Activated B cell treated with CpG ODN at 0.5 μM for 24 hours (primary cell): Measurements from ENCODE around the gene THSD7A. TPM values are rescaled to one million over a fixed set of nuclear protein-coding genes. Genes with fewer than 3 reads are reported as not detected.

ENCODE experiments used
- ATAC-seq: fragments of 200-7000 bp; cut with Tn5 transposase; one replicate; pipeline ENCODE4 v1.10.0; 2021; ENCODE audit warnings: low read depth, mild to moderate bottlenecking, moderate library complexity
- CTCF ChIA-PET: fragments of 350-600 bp; sonication (Branson Sonifier 250); formaldehyde crosslinking; loops from one replicate; lab custom pipeline; 2021; ENCODE audit warnings: antibody characterized with exemption; lab: Charles Lee
- POLR2A ChIA-PET: fragments of 350-600 bp; sonication (Branson Sonifier 250); formaldehyde crosslinking; loops from one replicate; lab custom pipeline; 2021; ENCODE audit warnings: antibody characterized with exemption; lab: Charles Lee
- DNase-seq: peaks from one replicate; pipeline ENCODE4 v3.0.0; 2022
- H3K27ac Mint-ChIP-seq: one replicate; pipeline ENCODE4 v1.8.0; 2020; ENCODE audit warnings: mixed read lengths
- H3K27me3 Mint-ChIP-seq: one replicate; pipeline ENCODE4 v1.8.0; 2021; ENCODE audit warnings: mixed read lengths
- H3K36me3 Mint-ChIP-seq: one replicate; pipeline ENCODE4 v1.8.0; 2021; ENCODE audit warnings: low read depth, mixed read lengths
- H3K4me1 Mint-ChIP-seq: one replicate; pipeline ENCODE4 v1.8.0; 2021; ENCODE audit warnings: mixed read lengths
- H3K4me3 Mint-ChIP-seq: one replicate; pipeline ENCODE4 v1.8.0; 2020; ENCODE audit warnings: mild to moderate bottlenecking, mixed read lengths
- H3K9me3 Mint-ChIP-seq: one replicate; pipeline ENCODE4 v1.8.0; 2020; ENCODE audit warnings: mixed read lengths
- intact Hi-C: fragments of 100-400 bp; cut with micrococcal nuclease; formaldehyde crosslinking; loops from one replicate; pipeline ENCODE4 v1.15.1; 2024
- total RNA-seq: library from RNA; stranded (reverse); gene quantifications from 2 replicates; pipeline ENCODE4 v1.2.3, GENCODE V29; 2022
- TF ChIP-seq, protein P1 (sequence below): fragments of 200-600 bp; IDR thresholded peaks from one replicate; pipeline ENCODE4 v1.8.0; 2022; ENCODE audit warnings: antibody characterized with exemption, mild to moderate bottlenecking

Gene THSD7A
- total RNA-seq, 1 donor from 2014 or later: not detected

GRCh38 chr7:11698384-11698871, 133.6 kb downstream of the THSD7A start:
- Mint-ChIP-seq H3K4me3 (no peak overlapping the region), H3K27me3 (no peaks in the 10 kb centered on the region), H3K36me3 (no peaks in the 10 kb centered on the region), H3K4me1 (peaks cover 3% of the 10 kb centered on the region), H3K9me3 (no peaks in the 10 kb centered on the region), H3K27ac (no peak overlapping the region)
- TF ChIP-seq, protein P1, sequence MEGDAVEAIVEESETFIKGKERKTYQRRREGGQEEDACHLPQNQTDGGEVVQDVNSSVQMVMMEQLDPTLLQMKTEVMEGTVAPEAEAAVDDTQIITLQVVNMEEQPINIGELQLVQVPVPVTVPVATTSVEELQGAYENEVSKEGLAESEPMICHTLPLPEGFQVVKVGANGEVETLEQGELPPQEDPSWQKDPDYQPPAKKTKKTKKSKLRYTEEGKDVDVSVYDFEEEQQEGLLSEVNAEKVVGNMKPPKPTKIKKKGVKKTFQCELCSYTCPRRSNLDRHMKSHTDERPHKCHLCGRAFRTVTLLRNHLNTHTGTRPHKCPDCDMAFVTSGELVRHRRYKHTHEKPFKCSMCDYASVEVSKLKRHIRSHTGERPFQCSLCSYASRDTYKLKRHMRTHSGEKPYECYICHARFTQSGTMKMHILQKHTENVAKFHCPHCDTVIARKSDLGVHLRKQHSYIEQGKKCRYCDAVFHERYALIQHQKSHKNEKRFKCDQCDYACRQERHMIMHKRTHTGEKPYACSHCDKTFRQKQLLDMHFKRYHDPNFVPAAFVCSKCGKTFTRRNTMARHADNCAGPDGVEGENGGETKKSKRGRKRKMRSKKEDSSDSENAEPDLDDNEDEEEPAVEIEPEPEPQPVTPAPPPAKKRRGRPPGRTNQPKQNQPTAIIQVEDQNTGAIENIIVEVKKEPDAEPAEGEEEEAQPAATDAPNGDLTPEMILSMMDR: no peak
- intact Hi-C loops: no loop called here
- POLR2A ChIA-PET: no interaction called here
- CTCF ChIA-PET: no interaction called here
- ATAC-seq (no peak), DNase-seq (no peak)

DNA sequence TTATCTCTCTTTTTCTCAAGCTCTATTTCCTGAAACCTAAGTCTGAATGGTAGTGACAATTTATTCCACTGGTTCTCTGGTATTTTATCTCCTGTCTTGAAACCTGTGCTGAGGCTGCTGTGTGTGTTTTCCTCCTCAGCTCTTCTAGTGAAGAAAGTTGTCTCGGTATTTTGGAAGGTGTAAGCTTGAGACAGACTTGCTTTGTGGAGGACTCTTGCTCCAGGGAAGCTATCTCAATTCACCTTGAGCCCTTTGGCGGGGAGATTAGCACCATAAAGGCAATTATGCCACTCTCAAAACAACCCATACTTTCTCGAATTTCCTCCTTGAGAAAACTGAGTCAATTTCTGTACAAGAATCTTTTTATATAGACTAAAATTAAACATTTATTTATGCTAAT, 141.6 kb downstream of the THSD7A start:
- no peak overlapping the region for H3K27ac Mint-ChIP-seq
- POLR2A ChIA-PET: no interaction called here
- intact Hi-C loops: no loop called here
- H3K4me1 Mint-ChIP-seq: peaks cover 3% of the 10 kb centered on the region
- H3K9me3 Mint-ChIP-seq: peaks cover 1% of the 10 kb centered on the region
- TF ChIP-seq, protein P1: no peak
- CTCF ChIA-PET: no interaction called here
- ATAC-seq: no peak
- no peak for DNase-seq
- H3K36me3 Mint-ChIP-seq: no peaks in the 10 kb centered on the region
- no peak overlapping the region for H3K4me3 Mint-ChIP-seq
- no peaks in the 10 kb centered on the region for H3K27me3 Mint-ChIP-seq

- ChIA-PET POLR2A (no interaction called here), CTCF (no interaction called here)
- TF ChIP-seq, protein P1: no peak
- ATAC-seq (no peak), DNase-seq (no peak)
- H3K27ac Mint-ChIP-seq: no peak overlapping the region
- no peaks in the 10 kb centered on the region for H3K27me3 Mint-ChIP-seq
- peaks cover 3% of the 10 kb centered on the region for H3K4me1 Mint-ChIP-seq
- no peaks in the 10 kb centered on the region for H3K36me3 Mint-ChIP-seq
- H3K4me3 Mint-ChIP-seq: no peak overlapping the region
- intact Hi-C loops: no loop called here
- peaks cover 6% of the 10 kb centered on the region for H3K9me3 Mint-ChIP-seq
Observed at GRCh38 chr7:11689096-11689495, 142.9 kb downstream of the THSD7A start.

GRCh38 chr7:11681461-11681860, 150.5 kb downstream of the THSD7A start:
- CTCF ChIA-PET: no interaction called here

DNA sequence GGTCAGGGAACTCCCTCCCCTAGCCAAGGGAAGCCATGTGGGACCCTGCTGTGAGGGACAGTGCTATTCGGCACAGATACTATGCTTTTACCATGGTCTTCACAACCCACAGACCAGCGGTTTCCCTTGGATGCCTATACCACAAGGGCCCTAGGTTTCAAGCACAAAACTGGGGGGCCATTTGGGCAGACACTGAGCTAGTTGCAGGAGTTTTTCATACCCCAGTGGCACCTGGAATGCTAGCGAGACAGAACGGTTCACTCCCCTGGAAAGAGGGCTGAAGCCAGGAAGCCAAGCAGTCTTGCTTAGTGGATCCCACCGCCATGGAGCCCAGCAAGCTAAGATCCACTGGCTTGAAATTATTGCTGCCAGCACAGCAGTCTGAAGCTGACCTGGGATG, 156.8 kb downstream of the THSD7A start:
- Mint-ChIP-seq H3K4me1 (no peaks in the 10 kb centered on the region), H3K36me3 (no peaks in the 10 kb centered on the region), H3K4me3 (no peak overlapping the region), H3K27ac (no peak overlapping the region), H3K9me3 (peaks cover 10% of the 10 kb centered on the region), H3K27me3 (no peaks in the 10 kb centered on the region)
- ATAC-seq (no peak), DNase-seq (no peak)
- ChIA-PET POLR2A (no interaction called here), CTCF (no interaction called here)
- TF ChIP-seq, protein P1: no peak
- intact Hi-C loops: no loop called here

More at GRCh38 chr7:11681461-11681860, 150.5 kb downstream of the THSD7A start:
- intact Hi-C loops: no loop called here
- no peak overlapping the region for H3K27ac Mint-ChIP-seq
- TF ChIP-seq, protein P1: no peak
- H3K27me3 Mint-ChIP-seq: no peaks in the 10 kb centered on the region
- no peak for ATAC-seq
- no peak for DNase-seq
- H3K4me1 Mint-ChIP-seq: no peaks in the 10 kb centered on the region
- no peaks in the 10 kb centered on the region for H3K36me3 Mint-ChIP-seq
- POLR2A ChIA-PET: no interaction called here
- H3K9me3 Mint-ChIP-seq: peaks cover 24% of the 10 kb centered on the region
- no peak overlapping the region for H3K4me3 Mint-ChIP-seq
